GM12878 (cell line): ENCODE data around the gene TMCC2. TPM values are rescaled to one million over a fixed set of nuclear protein-coding genes. Genes with fewer than 3 reads are reported as not detected.

Experiments
- ATAC-seq: fragments of 200-7000 bp; cut with Tn5 transposase; 3 replicates; pipeline ENCODE4 v1.9.1; 2020; ENCODE audit warnings: mild to moderate bottlenecking, moderate library complexity
- BruUV-seq: library from RNA; stranded (reverse); fragments of 400-500 nt; replicated peaks from 2 replicates; lab custom pipeline; 2021; lab: Mats Ljungman, UMichigan
- CTCF ChIA-PET: fragments of 300-600 bp; sonication (Branson Sonifier 250); formaldehyde crosslinking; extraction: SDS; loops from one replicate; lab custom pipeline; 2021; ENCODE audit warnings: inconsistent platforms; lab: Yijun Ruan, JAX
- POLR2A ChIA-PET: fragments of 350-600 bp; formaldehyde crosslinking; extraction: SDS; loops from one replicate; lab custom pipeline; 2021; ENCODE audit warnings: inconsistent platforms; lab: Charles Lee
- RAD21 ChIA-PET: fragments of 300-600 bp; sonication (Branson Sonifier 250); formaldehyde crosslinking; loops from one replicate; lab custom pipeline; 2023; ENCODE audit warnings: antibody characterized with exemption; ENCODE audit not compliant: unreplicated experiment; lab: Charles Lee
- SMC1A ChIA-PET: fragments of 300-600 bp; sonication (Branson Sonifier 250); formaldehyde crosslinking; loops from one replicate; lab custom pipeline; 2023; ENCODE audit not compliant: unreplicated experiment, uncharacterized antibody; lab: Charles Lee
- DNase-seq: peaks from one replicate; pipeline ENCODE4 v3.0.0-alpha.2; 2011; ENCODE audit warnings: low read depth, low spot score
- FAIRE-seq: peaks from 3 replicates; lab custom pipeline; 2011; peaks lifted over from hg19 to GRCh38; lab: Jason Lieb, UNC
- H2AFZ ChIP-seq: 2 replicates; pipeline ENCODE4 v1.6.0; 2011; ENCODE audit warnings: low read depth, low read length, control low read depth; ENCODE audit not compliant: control insufficient read depth
- H3K27ac ChIP-seq: 2 replicates; pipeline ENCODE4 v1.5.1; 2011; ENCODE audit warnings: control low read depth; ENCODE audit not compliant: control insufficient read depth, insufficient read depth
- H3K27me3 ChIP-seq, 2 experiments: replicated peaks in 1 of 2; 2 replicates each; pipeline versions ENCODE4 v1.6.0 to v1.6.1; 2011; ENCODE audit warnings: low read length in 1 of 2; ENCODE audit not compliant: control insufficient read depth in 2 of 2, insufficient read depth in 2 of 2
- H3K36me3 ChIP-seq, 2 experiments: 2 replicates each; pipeline ENCODE4 v1.5.1; 2011; ENCODE audit warnings: low read length in 1 of 2; ENCODE audit not compliant: control insufficient read depth in 2 of 2, insufficient read depth in 2 of 2
- H3K4me1 ChIP-seq: 2 replicates; pipeline ENCODE4 v1.6.1; 2011; ENCODE audit warnings: mild to moderate bottlenecking, low read length, moderate library complexity, mixed read lengths; ENCODE audit not compliant: control insufficient read depth, insufficient read depth
- H3K4me2 ChIP-seq: 2 replicates; pipeline ENCODE4 v1.6.0; 2011; ENCODE audit warnings: control low read depth; ENCODE audit not compliant: control insufficient read depth, insufficient read depth
- H3K4me3 ChIP-seq: fragments of 200-600 bp; sonication (generic); 2 replicates; pipeline ENCODE4 v1.5.1; 2016
- H3K79me2 ChIP-seq: 2 replicates; pipeline ENCODE4 v1.6.0; 2011; ENCODE audit warnings: low read length; ENCODE audit not compliant: control insufficient read depth, insufficient read depth
- H3K9ac ChIP-seq: 2 replicates; pipeline ENCODE4 v1.8.0; 2011; ENCODE audit warnings: low read length, control low read depth, mixed read lengths; ENCODE audit not compliant: control insufficient read depth, insufficient read depth
- H3K9me3 ChIP-seq: replicated peaks from 3 replicates; pipeline ENCODE4 v1.5.1; 2011; ENCODE audit warnings: mild to moderate bottlenecking, low read length; ENCODE audit not compliant: control insufficient read depth, insufficient read depth
- H4K20me1 ChIP-seq: 2 replicates; pipeline ENCODE4 v1.6.0; 2011; ENCODE audit not compliant: control insufficient read depth, insufficient read depth
- EED ChIP-seq: sonication (generic); IDR thresholded peaks from 2 replicates; pipeline ENCODE4 v1.6.1; 2016; ENCODE audit warnings: antibody characterized with exemption, low read depth
- ETV6 ChIP-seq, 2 experiments: fragments of 450-650 bp in 1 of 2; IDR thresholded peaks in 1 of 2; conservative IDR thresholded peaks in 1 of 2; 2 replicates each; pipeline ENCODE4 v1.6.1; 2014; ENCODE audit warnings: antibody characterized with exemption in 1 of 2, borderline replicate concordance in 1 of 2, low read depth in 1 of 2, mild to moderate bottlenecking in 1 of 2, moderate library complexity in 1 of 2
- IKZF1 ChIP-seq: fragments of 450-650 bp; conservative IDR thresholded peaks from 2 replicates; pipeline ENCODE4 v1.6.1; 2017; ENCODE audit warnings: antibody characterized with exemption, mild to moderate bottlenecking
- KAT2A ChIP-seq: conservative IDR thresholded peaks from 2 replicates; pipeline ENCODE4 v1.6.1; 2011; ENCODE audit warnings: low read depth, low read length; ENCODE audit not compliant: control insufficient read depth
- MYB ChIP-seq: fragments of 150-350 bp; IDR thresholded peaks from 2 replicates; pipeline ENCODE4 v1.6.1; 2014; ENCODE audit warnings: mild to moderate bottlenecking, low read depth, low read length, borderline replicate concordance
- SRF ChIP-seq, 2 experiments: IDR thresholded peaks; 2 replicates each; pipeline ENCODE4 v1.6.1; 2011; ENCODE audit warnings: low read depth in 2 of 2, low read length in 2 of 2, mild to moderate bottlenecking in 1 of 2, moderate library complexity in 1 of 2
- WGBS: methylation state at CpG from one replicate; pipeline ENCODE4 v1.1.6; 2016; ENCODE audit warnings: low lambda C conversion rate; ENCODE audit not compliant: insufficient replicate concordance, insufficient coverage; ENCODE audit errors: missing lambda C conversion rate; 5-methylcytosine and 5-hydroxymethylcytosine counted together
- in situ Hi-C: fragments of 300-500 bp; cut with MboI; formaldehyde crosslinking; loops from 9 replicates; pipeline ENCODE4 v1.14.3; 2018; ENCODE audit warnings: mixed read lengths
- intact Hi-C: fragments of 100-400 bp; cut with micrococcal nuclease; formaldehyde crosslinking; loops from one replicate; pipeline ENCODE4 v1.14.2; 2022; ENCODE audit not compliant: unreplicated experiment
- polyA plus RNA-seq, 11 experiments: library from polyadenylated mRNA; depleted of rRNA in 4 of 11; unstranded in 6 of 11; stranded (reverse) in 5 of 11; fragments of >200 nt; fragmentation: Nextera tagmentation in 4 of 11; fragmentation: Illumina TruSeq in 1 of 11; extraction: Ambion mirVana in 4 of 11; extraction: Trizol in 1 of 11; gene quantifications; 1 replicate in 1 of 11; 2 replicates in 10 of 11; pipeline versions ENCODE4 v1.2.1 to v1.2.3, GENCODE V29; 2011 to 2016; ENCODE audit warnings: inconsistent platforms in 2 of 11, missing spikeins in 2 of 11, low read depth in 1 of 11
- total RNA-seq, 4 experiments: library from RNA; depleted of rRNA in 3 of 4; stranded (reverse); fragments of >200 nt in 3 of 4; fragmentation: Illumina TruSeq in 1 of 4; extraction: Trizol in 1 of 4; gene quantifications; 2 replicates each; pipeline versions ENCODE4 v1.2.1 to v1.2.3, GENCODE V29; 2013 to 2021

TMCC2 gene
- total and polyA plus RNA-seq, 10 of the 15 experiments (the other 5 are each of a cell fraction or from before 2014, with no cell fraction given), result 0.06 to 2.3 (median 0.76) TPM

DNA sequence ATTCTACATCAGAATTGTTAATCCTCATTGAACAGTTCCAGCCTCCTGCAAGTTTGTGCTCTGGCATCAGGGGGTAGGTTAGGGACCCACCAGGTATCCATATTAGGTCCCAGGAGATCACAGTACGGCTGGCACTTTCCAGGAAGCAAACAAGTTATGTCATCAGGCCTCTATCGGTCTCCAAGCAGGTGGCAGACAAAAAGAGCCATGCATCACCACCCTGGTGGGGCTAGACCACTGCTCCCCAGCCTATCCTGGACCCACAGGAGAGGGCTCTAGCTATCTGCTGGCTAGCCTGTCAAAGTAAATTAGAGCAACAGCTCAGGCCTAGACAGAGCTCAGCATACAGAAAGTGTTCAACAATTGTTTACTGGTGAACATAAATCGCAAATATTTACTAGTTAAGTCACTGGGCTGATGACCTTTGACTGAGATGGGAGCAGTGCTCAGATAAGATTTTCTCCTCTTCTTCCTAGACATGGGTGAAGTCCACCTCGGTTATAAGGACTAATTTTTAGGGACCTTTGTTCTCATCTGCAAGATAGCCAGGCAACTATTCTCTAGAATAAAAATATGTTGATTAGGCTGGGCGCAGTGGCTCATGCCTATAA lies 87.4 kb downstream of the TMCC2 start:
- ChIA-PET SMC1A (interaction anchor here (1.0 to 35.1 kb wide), 7 partner anchors 10 to 85 kb away, joined by 3 to 1445 read pairs (median 10); no protein-coding TSS in a partner anchor), POLR2A (interaction anchor here (0.9 to 6.8 kb wide), 6 partner anchors 9 to 151 kb away, joined by 3 to 151 read pairs (median 14); no protein-coding TSS in a partner anchor), RAD21 (interaction anchor here (2.3 to 23.9 kb wide), 5 partner anchors 10 to 86 kb away, joined by 21 to 892 read pairs (median 64); partner anchors contain the start of gene TMCC2), CTCF (interaction anchor here (1.2 to 59.5 kb wide), 5 partner anchors 10 to 45 kb away, joined by 3 to 2333 read pairs (median 5); no protein-coding TSS in a partner anchor)
- FAIRE-seq, result no peak
- H3K4me2 ChIP-seq, result no peak overlapping the region
- in situ Hi-C loops (no loop called here), intact Hi-C loops (no loop called here)
- peaks cover 34% of the 10 kb centered on the region for H3K4me1 ChIP-seq
- 33% methylated on average over 5 of the region's 5 CpGs for WGBS
- no peak overlapping the region for H3K4me3 ChIP-seq
- no TSS peak for BruUV-seq
- H3K36me3 ChIP-seq, result no peaks in the 10 kb centered on the region
- no peak for TF ChIP-seq ETV6 (conservative IDR thresholded peaks at IDR 0.05 in 1 of 2, IDR thresholded peaks at IDR 0.05 in 1 of 2; ENCODE audit: borderline replicate concordance in 1 of 2, low read depth in 1 of 2)
- TF ChIP-seq IKZF1, result 0 out of 2 replicates have a peak, but pooled peaks have one; percentile 13
- no peak overlapping the region for H3K27ac ChIP-seq
- H4K20me1 ChIP-seq, result no peaks in the 10 kb centered on the region; the same call in none of the 2 replicates
- H3K9ac ChIP-seq, result no peak overlapping the region
- H3K27me3 ChIP-seq, result no peaks in the 10 kb centered on the region; a peak in 2 of 4 replicates
- no peak for ATAC-seq
- no peak for DNase-seq
- no peaks in the 10 kb centered on the region; the same call in 2 of the 3 replicates for H3K9me3 ChIP-seq
- no peak overlapping the region for H2AFZ ChIP-seq
- no peaks in the 10 kb centered on the region for H3K79me2 ChIP-seq

DNA sequence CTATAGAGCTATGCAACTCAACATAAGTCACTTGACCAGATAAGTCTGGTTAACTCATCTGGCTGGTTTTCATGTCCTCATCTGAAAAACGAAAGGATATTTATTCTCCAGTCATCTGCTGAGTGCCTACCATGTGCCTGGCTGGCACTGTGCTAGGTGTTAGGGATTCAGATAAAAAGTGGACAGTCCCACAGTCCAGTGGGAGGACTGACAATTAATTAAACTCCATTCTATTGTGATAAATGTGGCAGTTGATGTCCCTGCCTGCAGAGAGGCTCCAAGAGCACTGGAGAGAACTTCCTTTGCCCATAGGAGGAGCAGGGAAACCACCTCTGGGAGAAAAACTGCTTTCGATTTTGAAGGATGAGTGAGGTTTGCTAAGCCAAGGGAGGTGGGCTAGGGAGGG lies 88.4 kb downstream of the TMCC2 start:
- H3K4me3 ChIP-seq, result no peak overlapping the region
- in situ Hi-C loops, result no loop called here
- H3K36me3 ChIP-seq, result no peaks in the 10 kb centered on the region
- H3K4me2 ChIP-seq, result no peak overlapping the region
- H3K9ac ChIP-seq, result no peak overlapping the region
- ATAC-seq, result no peak
- POLR2A ChIA-PET, result interaction anchor here (0.9 to 6.8 kb wide), 4 partner anchors 8 to 150 kb away, joined by 3 to 151 read pairs (median 14); no protein-coding TSS in a partner anchor
- no TSS peak for BruUV-seq
- RAD21 ChIA-PET, result interaction anchor here (3.6 to 23.9 kb wide), 4 partner anchors 9 to 87 kb away, joined by 21 to 892 read pairs (median 296); partner anchors contain the start of gene TMCC2
- H3K4me1 ChIP-seq, result peaks cover 27% of the 10 kb centered on the region
- H3K27ac ChIP-seq, result no peak overlapping the region
- TF ChIP-seq EED (peak; percentile 52; the same call in 1 of the 2 replicates), MYB (no peak), SRF (IDR thresholded peaks at IDR 0.05; ENCODE audit: low read depth in 2 of 2, low read length in 2 of 2) (peak in 1 of 2 experiments; percentile 75; a peak in 1 of 4 replicates), KAT2A (no peak), IKZF1 (peak; percentile 46)
- intact Hi-C loops, result no loop called here
- no peak for FAIRE-seq
- SMC1A ChIA-PET, result interaction anchor here (1.0 to 35.1 kb wide), 4 partner anchors 9 to 38 kb away, joined by 3 to 1445 read pairs (median 32); no protein-coding TSS in a partner anchor
- no peak for DNase-seq
- 3% methylated on average over 2 of the region's 2 CpGs for WGBS
- H3K9me3 ChIP-seq, result no peaks in the 10 kb centered on the region; the same call in 2 of the 3 replicates
- CTCF ChIA-PET, result interaction anchor here (4.3 to 59.5 kb wide), 3 partner anchors 9 to 46 kb away, joined by 25 to 2333 read pairs (median 88); no protein-coding TSS in a partner anchor
- no peaks in the 10 kb centered on the region for H3K79me2 ChIP-seq
- H3K27me3 ChIP-seq, result no peaks in the 10 kb centered on the region; a peak in 2 of 4 replicates
- no peaks in the 10 kb centered on the region; the same call in 1 of the 2 replicates for H4K20me1 ChIP-seq
- no peak overlapping the region for H2AFZ ChIP-seq
